HFFc6 (cell line): Measurements from ENCODE around the gene TIMMDC1. TPM values are rescaled to one million over a fixed set of nuclear protein-coding genes. Genes with fewer than 3 reads are reported as not detected.

ENCODE experiments used
- DNase-seq: peaks from one replicate; pipeline ENCODE4 v3.0.0-alpha.2; 2018
- H3K27ac Mint-ChIP-seq: 2 replicates; pipeline ENCODE4 v1.8.0; 2020; ENCODE audit warnings: mild to moderate bottlenecking, mixed read lengths
- H3K27me3 Mint-ChIP-seq: 2 replicates; pipeline ENCODE4 v1.8.0; 2021; ENCODE audit warnings: mild to moderate bottlenecking, moderate library complexity, mixed read lengths; ENCODE audit not compliant: insufficient read depth
- H3K36me3 Mint-ChIP-seq: 2 replicates; pipeline ENCODE4 v1.8.0; 2021; ENCODE audit warnings: low read depth, mixed read lengths
- H3K4me1 Mint-ChIP-seq: 2 replicates; pipeline ENCODE4 v1.8.0; 2020; ENCODE audit warnings: low read depth, mixed read lengths
- H3K4me3 Mint-ChIP-seq: 2 replicates; pipeline ENCODE4 v1.8.0; 2020; ENCODE audit warnings: mild to moderate bottlenecking, moderate library complexity, mixed read lengths
- H3K9me3 Mint-ChIP-seq: 2 replicates; pipeline ENCODE4 v1.8.0; 2020; ENCODE audit warnings: mild to moderate bottlenecking, mixed read lengths
- long read RNA-seq: library from polyadenylated mRNA; unstranded; transcript quantifications from one replicate; pipeline ENCODE4 v2.0.0, GENCODE V29; 2019
- total RNA-seq, 6 experiments: library from RNA; stranded (reverse); fragmentation: NEBNext Ultra II Directional; extraction: Animal tissue kit (Norgen Biotek cat#: 25700); gene quantifications; 2 replicates in 1 of 6; 3 replicates in 5 of 6; pipeline ENCODE4 v1.2.3, GENCODE V29; 2021
- TF ChIP-seq, protein P1 (sequence below): fragments of 200-600 bp; sonication (generic); IDR thresholded peaks from 2 replicates; pipeline ENCODE4 v1.5.0; 2021; ENCODE audit warnings: antibody characterized with exemption, mild to moderate bottlenecking

TIMMDC1 gene
- total RNA-seq: 100 to 1,000 TPM; 111 to 125 (median 112) TPM
- long read RNA-seq, transcript TIMMDC1-208 (7 exons, 2,394 nt): major isoform, 89 of 100 reads
- long read RNA-seq, partial matches to known transcripts: 4 of 100 reads
- long read RNA-seq, other reads (novel, unspliced or antisense): 7 of 100 reads

GRCh38 chr3:119498186-119499011 lies at the start of gene TIMMDC1:
TIMMDC1 (plus strand) TSS chr3:119498547; CDS start chr3:119498734, 187 bp downstream.
- peak within 1 kb of the TSS; percentile 97 for H3K4me3 Mint-ChIP-seq
- peak within 1 kb of the TSS; percentile 97 for H3K27ac Mint-ChIP-seq
- H3K27me3 Mint-ChIP-seq: no peaks in the 10 kb centered on the region
- H3K4me1 Mint-ChIP-seq: peaks cover 32% of the 10 kb centered on the region
- TF ChIP-seq, protein P1, sequence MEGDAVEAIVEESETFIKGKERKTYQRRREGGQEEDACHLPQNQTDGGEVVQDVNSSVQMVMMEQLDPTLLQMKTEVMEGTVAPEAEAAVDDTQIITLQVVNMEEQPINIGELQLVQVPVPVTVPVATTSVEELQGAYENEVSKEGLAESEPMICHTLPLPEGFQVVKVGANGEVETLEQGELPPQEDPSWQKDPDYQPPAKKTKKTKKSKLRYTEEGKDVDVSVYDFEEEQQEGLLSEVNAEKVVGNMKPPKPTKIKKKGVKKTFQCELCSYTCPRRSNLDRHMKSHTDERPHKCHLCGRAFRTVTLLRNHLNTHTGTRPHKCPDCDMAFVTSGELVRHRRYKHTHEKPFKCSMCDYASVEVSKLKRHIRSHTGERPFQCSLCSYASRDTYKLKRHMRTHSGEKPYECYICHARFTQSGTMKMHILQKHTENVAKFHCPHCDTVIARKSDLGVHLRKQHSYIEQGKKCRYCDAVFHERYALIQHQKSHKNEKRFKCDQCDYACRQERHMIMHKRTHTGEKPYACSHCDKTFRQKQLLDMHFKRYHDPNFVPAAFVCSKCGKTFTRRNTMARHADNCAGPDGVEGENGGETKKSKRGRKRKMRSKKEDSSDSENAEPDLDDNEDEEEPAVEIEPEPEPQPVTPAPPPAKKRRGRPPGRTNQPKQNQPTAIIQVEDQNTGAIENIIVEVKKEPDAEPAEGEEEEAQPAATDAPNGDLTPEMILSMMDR: no peak
- peak; percentile 94 for DNase-seq
- no peaks in the 10 kb centered on the region for H3K9me3 Mint-ChIP-seq
- H3K36me3 Mint-ChIP-seq: peaks cover under 1% of the 10 kb centered on the region

DNA sequence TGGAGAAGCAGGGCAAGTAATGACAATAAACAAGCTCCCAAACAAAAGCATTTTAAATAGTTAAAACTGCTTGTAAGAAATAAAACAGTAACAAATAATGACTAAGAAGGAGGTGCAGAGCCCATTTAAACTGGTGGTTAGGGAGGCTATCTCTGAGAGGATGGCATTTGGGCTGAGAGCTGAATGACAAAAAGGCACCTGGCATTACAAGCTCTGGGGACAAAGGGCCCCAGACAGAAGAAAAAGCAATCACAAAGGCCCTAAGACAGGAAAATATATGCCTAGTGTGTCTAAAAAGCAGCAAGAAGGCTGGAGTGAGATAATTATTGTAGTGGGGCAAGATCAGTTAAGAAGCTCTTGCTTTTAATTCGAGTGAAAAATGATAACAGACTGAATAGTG lies 44.5 kb upstream of the TIMMDC1 start:
- Mint-ChIP-seq H3K9me3 (no peaks in the 10 kb centered on the region), H3K27ac (no peak overlapping the region), H3K4me3 (no peak overlapping the region), H3K36me3 (peaks cover 40% of the 10 kb centered on the region), H3K27me3 (no peaks in the 10 kb centered on the region; the same call in 1 of the 2 replicates), H3K4me1 (peaks cover 6% of the 10 kb centered on the region; the same call in 1 of the 2 replicates)
- TF ChIP-seq, protein P1: no peak
- DNase-seq: no peak

- Mint-ChIP-seq H3K9me3 (no peaks in the 10 kb centered on the region), H3K27ac (peak overlapping the region; percentile 59; the same call in 1 of the 2 replicates), H3K27me3 (no peaks in the 10 kb centered on the region; the same call in 1 of the 2 replicates), H3K4me1 (peaks cover 27% of the 10 kb centered on the region), H3K36me3 (peaks cover 41% of the 10 kb centered on the region), H3K4me3 (no peak overlapping the region)
- DNase-seq: no peak
- TF ChIP-seq, protein P1: no peak
Observed at GRCh38 chr3:119456469-119456868, 41.9 kb upstream of the TIMMDC1 start.

- H3K27ac Mint-ChIP-seq: no peak overlapping the region
- TF ChIP-seq, protein P1: no peak
- H3K27me3 Mint-ChIP-seq: no peaks in the 10 kb centered on the region; the same call in 1 of the 2 replicates
- H3K4me1 Mint-ChIP-seq: peaks cover 34% of the 10 kb centered on the region
- no peak for DNase-seq
- H3K9me3 Mint-ChIP-seq: no peaks in the 10 kb centered on the region
- H3K36me3 Mint-ChIP-seq: peaks cover 41% of the 10 kb centered on the region
- no peak overlapping the region for H3K4me3 Mint-ChIP-seq
Observed at GRCh38 chr3:119457246-119457645, 41.1 kb upstream of the TIMMDC1 start.

DNA sequence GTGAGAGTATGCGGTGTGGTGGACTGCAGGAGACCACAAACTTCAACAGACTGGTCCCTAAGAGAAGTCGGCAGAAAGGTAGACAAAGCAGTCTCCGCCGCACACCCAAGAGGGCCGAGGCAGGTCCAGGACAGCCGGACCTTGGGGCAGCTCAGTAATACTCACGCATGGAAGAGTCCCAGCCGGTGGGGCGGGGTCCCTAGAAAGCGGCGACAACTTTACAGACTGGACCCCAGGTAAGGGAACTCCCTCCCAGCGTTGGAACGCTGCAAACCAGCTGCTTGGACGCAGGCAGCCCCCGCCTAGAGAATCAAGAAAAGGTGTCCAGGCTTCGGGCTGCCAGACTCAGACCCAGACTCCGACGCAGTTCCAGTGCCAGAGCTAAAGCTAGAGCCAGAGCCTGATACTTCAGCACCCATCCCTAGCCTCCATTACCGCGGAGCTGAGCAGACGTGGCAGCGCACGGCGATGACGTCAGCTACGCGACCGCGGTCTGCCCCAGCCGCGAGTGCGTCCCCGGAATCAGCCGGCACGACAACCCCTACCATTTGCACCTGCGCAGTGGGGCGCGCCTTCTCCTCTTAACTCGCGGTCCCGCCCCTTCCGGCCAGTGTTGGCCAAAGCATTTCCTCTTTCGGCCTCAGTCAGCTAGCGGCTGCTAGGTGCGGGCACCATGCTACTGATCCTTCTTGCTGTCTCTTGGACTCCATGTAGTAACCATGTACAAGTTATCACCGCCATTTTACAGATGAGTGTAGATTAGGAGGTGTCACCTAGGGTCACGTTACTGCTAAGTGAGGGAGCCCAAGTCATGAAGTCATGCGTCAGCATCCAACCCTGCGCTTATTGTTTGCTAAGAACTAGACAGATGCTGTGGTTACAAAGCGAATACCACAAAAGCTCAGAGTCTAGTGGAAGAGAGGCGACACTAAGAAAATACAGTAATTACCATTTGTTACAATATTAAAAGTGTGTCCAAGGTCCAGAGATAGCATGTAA lies 34.9 kb upstream of the TIMMDC1 start, which contains the start of gene TMEM39A:
Gene TMEM39A, minus strand, starts transcription at position 445 of the 999 bp plus-strand sequence. CDS start 1,541 bp downstream, outside the sequence.
- peak within 1 kb of the TSS; percentile 98 for H3K27ac Mint-ChIP-seq
- peaks cover 23% of the 10 kb centered on the region for H3K36me3 Mint-ChIP-seq
- no peaks in the 10 kb centered on the region for H3K9me3 Mint-ChIP-seq
- TF ChIP-seq, protein P1: peak; percentile 42
- DNase-seq: peak; percentile 96
- peaks cover 45% of the 10 kb centered on the region for H3K4me1 Mint-ChIP-seq
- peaks cover 4% of the 10 kb centered on the region for H3K27me3 Mint-ChIP-seq
- peak within 1 kb of the TSS; percentile 99 for H3K4me3 Mint-ChIP-seq
